Occipital lobe (tissue), 2 donors: Measurements from ENCODE around the gene LCA5L. TPM values are rescaled to one million over a fixed set of nuclear protein-coding genes. Genes with fewer than 3 reads are reported as not detected.
"Not testable (repeated sequence)": the region's sequence is repeated elsewhere in the genome, so short reads cannot be mapped to it uniquely, and the experiment has no call there.

Experiments used
- DNase-seq: peaks from one replicate; lab custom pipeline; 2025; lab: John Stamatoyannopoulos, UW
- total RNA-seq: library from RNA; depleted of rRNA; stranded (reverse); fragments of >200 nt; gene quantifications from one replicate; pipeline ENCODE4 v1.2.3, GENCODE V29; 2014

Gene LCA5L
- total RNA-seq, 1 donor from 2014 or later, result not detected

DNA sequence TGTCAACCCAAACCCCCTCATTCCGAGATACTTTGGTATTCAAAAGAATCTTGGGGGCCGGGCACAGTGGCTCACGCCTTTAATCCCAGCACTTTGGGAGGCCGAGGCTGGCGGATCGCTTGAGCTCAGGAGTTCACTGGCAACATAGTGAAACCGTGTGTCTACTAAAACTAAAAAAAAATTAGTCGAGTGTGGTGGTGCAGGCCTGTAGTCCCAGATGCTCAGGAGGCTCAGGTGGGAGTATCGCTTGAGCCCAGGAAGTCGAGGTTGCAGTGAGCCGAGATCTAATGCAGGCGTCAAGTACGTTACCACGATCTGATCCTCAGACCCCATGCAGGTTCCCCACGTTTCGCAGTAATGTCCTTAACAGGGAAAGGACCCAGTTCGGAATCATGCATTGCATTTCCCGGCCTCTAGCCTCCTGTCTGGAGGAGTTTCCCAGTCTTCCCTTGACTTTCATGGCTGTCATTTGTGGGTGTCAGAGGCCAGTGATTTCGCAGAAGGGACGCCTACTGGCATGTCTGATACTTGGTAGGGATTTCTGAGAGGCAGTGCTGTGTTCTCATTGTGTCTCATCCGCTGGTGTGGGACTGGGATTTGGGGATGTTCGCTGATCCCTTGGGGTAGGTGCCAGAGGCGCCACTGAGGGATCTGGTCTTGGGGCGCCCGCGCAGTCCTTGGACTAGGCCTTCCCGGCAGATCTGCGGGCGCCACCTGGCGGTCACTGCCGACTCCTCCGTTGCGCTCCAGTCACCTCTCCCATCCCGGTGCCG is 57.4 kb downstream of the LCA5L start:
- peak; percentile 79 for DNase-seq

DNA sequence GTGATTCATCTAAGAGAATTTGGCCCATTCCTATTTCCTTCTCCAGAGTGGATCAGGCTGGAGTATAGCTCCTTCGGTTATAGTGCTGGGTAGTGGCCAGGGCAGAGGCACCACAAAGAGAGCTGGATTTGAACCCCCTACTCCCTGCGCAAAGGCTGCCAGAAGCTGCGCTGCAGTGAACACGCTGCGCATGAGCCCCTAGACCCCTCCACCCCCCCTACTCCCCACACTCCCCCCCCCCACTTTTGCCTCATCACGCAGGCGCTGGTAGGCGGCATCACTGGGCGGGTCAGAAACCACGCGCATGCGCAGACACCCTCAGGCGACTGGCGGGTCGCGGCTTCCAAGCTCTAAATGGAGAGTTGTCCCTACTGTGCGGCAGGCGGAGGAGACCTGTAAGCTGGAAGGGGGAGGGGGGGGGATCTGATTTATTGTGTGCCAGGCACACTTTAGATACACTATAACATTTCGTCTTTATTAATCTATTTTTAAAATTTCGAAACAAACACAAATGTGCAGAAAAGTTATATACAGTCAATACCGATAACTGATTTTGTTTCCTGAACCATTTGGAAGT is 58.0 kb downstream of the LCA5L start:
- DNase-seq, result peak; percentile 80

DNA sequence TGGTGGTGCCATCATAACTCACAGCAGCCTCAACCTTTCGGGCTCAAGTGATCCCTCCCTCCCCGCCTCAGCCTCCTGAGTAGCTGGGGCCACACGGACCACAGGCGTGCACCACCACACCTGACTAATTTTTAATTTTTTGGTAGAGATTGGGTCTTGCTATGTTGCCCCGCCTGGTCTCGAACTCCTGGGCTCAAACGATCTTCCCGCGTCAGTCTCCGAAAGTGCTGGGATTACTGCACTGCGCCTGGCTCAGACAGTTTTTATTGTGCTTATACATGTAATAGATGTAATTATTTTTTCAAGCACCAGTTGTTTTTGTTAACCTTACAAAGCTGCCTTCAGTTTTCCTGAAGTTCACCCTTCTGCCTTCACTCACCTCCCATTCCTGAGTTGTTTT is 58.7 kb downstream of the LCA5L start:
- DNase-seq, result no peak

DNA sequence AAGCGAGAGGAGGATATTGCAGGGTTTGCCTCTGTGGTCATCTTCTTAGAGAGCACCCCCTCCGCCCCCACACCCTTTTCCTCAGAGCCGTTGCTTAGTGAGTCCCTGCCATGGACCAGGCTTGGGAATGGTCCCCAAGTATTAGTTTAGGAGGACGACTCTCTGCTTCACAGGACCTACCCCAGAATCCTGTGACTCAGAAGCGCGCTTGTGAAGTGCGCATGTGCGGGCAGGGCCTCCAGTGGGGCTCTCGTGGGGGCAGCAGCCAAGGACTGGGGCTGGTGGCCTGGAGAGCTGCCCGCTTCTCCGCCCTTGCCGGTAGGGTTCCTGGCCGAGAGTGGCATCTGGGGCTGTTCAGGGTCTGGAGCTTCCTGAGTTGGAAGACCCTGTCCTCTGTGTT is 59.4 kb downstream of the LCA5L start:
- peak; percentile 14 for DNase-seq

DNA sequence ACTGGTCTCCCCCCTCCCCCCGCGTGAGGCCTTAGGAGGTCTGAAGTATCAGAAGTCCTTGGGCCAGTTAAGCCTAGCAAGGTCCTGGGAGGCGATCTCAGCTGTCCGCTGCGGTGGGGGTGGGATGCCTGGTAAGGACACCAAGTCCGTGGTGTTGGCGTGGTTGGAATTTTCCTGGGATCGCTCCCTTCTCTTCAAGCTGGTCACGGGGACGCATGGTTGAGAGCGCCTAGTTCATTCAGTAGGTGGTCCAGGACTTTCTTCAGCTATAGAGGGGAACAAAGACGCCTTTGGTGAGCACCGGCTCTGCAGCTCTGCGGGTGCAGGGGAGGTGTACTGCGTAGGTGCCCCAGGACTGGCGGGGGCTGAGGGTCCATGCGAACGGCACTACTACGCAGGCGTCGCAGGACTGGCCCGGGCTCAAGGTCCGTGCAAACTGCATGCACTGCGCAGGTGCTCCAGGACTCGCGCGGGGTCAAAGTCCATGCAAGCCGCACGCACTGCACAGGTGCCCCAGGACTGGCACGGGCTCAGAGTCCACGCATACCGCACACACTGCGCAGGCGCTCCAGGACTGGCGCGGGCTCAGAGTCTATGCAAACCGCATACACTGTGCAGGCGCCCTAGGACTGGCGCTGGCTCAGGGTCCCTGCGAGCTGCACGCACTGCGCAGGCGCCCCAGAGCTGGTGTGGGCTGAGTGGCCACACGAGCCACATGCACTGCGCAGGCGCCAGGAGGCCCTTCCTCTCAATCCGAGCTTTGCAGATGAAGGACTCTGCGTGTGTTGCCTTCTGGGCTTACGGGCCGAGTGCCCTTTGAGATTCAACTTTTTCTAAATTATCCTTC is 60.1 kb downstream of the LCA5L start:
- DNase-seq, result peak; percentile 74

DNA sequence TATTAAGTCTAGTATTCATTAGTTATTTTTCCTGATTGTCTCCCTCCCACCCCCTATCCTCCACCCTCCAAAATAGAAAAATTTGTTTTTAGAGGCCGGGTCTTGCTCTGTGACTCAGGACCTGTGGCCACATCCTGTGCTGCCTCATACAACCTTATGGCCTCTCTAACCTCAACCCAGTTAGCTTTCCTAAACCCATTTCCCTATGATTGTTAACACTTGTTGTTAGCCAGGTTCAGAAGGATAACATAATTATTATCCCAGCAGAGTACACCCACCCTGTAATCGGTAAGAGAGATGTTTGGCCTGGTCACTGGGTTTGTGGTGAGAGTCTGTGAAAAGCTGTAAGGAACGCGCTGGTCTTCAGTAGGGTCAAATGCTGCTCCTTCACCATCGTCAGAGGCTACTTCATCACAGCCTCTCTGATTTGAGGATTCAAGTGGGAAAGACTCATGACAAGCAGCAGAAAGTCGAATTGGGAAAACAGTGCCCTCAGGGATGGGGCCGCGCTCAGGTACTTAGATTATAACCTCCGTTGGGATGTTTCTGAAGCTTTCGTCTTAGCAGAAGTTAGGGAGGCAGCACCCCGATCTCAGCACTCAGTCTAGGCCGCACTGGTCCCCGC is 60.8 kb downstream of the LCA5L start:
- DNase-seq, result no peak

DNA sequence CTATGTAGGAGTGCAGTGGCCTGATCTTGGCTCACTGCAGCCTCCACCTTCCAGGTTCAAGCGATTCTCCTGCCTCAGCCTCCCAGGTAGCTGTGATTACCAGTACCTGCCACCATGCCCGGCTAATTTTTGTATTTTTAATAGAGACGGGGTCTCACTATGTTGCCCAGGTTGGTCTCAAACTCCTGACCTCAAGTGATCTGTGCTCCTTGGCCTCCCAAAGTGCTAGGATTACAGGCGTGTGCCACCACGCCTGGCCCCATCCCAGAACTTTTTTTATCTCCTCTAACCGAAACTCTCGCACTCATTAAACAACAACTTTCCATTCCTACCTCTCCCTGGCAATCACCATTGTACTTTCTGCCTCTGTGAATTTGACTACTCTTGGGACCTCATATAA is 63.5 kb downstream of the LCA5L start:
- not testable (repeated sequence) for DNase-seq

DNA sequence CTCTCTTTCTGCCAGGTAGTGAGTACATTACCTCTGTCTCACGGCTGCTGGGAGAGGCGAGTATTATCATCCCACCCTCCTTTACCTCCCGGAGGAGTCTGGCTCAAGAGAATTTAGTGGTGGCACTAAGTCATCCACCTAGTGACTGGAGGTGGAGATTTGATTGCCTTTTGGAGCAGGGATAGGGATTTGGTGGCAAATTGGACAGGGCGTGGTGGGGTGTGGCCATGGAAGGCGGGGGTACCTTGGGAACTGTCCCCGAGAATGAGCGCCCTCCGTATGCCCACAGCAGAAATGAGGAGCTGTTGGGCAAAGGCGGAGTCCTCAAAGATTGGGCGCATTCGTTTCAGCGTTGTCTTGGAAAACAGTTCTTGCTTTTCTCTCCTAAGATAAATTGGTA is 64.6 kb downstream of the LCA5L start:
- no peak for DNase-seq

DNA sequence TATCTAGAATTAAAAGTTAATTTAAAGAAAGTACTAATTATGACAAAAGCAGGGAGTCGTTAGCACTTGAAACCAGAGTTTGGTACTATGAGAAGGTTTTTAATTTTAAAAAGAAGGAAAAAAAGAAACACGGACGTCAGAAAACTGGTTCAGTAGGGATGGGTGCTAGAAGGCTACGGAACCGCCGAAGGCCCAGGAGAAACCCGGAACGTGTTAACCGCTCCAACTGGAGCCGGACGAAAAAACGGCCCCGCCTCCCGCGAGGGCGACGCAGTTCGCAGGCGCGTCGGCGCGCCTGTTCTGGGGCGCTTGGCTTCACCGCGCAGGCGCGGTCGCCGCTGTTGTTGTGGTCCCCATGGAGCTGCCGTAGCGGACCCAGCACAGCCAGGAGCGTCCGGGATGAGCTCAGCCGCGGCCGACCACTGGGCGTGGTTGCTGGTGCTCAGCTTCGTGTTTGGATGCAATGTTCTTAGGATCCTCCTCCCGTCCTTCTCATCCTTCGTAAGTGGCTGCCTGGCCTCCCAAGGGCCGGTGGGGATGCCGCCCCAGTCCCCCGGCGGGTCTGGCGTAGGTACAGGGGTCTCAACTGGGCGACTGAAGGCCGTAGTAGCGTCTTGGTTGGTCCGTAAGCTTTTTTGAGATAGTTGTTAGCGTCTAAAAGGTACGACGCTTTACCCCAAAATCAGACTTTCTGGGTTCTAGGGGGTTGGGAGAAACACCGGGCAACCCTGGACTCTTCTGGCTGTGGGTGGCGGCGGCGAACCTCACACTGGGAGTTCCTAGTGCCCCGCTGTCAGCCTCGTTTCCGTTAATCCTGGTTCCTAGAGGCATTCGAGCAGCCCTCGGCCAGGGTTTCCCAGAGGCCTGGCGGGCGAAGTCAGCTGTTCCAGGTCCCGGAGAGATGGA is 65.3 kb downstream of the LCA5L start:
- DNase-seq, result peak; percentile 93

DNA sequence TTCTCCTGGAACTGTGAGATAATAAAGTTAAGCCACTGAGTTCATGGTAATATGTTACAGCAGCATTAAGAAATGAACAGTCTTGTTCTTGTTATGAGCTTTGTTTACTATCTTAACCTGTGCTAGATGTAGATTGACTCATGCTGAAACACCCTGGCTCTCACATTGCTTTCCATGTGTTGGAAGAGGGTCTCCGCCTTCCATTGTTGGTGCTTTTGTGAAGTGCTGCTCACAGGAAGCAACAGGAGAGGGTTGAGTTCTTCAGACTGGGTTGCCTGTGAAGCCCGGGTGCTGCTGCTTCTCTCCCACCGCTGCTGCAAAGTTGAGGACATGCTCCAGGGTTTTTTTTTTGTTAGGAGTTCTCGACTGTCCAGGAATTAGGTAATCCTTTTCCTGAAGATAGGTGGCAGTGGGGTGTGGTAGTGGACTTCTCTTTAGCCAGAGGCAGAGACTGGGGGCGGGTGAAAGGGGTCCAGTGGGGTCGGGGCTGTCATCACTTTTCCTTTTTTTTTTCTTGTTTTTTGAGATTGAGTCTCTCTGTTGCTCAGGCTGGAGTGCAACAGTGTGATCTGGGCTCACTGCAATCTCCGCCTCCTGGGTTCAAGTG is 68.0 kb downstream of the LCA5L start:
- no peak for DNase-seq

DNA sequence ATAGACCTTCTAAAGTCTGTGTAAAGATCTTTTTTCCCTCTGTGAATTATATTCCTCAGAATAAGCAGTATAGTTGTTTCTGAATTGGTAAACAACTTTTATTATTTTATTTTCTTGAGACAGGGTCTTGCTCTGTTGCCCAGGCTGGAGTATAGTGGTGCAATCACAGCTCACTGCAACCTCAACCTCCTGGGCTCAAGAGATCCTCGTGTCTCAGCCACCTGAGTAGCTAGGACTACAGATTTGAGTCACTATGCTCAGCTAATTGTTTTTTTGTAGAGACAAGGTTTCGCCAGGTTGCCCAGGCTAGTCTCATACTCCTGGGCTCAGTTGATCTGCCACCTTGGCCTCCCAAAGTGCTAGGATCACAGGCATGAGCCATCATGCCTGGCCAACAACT is 70.1 kb downstream of the LCA5L start:
- DNase-seq, result no peak

DNA sequence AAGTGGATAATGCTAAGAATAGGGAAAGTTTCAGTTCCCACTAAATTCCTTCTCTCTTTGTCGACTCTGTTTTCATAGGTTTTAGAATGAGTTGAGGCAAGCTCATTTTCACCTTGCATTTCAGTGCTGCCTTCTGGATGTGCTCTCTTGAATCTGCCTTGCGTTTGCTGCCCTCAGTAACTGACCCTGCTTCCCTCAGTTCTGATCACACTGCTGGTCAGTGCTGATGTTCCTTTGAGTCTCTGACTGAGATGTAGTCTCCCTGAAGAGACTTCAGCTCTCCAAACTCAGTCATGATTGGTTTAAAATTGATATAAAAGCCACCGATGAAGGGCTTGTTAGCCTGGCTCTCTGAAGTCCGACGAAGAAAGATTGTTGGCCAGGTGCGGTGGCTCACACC is 71.5 kb downstream of the LCA5L start:
- DNase-seq, result no peak

DNA sequence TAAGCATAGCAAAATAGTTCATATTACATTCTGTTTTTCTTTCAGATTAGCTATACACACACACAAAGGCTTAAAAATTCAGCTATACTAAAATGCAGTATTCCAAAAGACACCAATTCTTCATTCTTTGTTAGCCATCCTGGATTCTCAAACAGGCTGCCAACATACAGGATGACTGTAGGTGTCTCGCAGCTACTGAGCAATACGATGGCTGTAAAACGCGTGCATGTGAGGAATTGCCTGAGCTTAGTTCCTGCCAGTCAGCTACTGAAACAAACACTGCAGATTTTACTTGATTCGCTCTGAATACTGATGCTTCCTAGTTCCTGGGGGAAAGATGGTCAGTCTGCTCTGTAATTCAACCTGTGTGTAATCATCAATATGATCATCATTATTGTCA is 71.9 kb downstream of the LCA5L start:
- DNase-seq, result no peak

DNA sequence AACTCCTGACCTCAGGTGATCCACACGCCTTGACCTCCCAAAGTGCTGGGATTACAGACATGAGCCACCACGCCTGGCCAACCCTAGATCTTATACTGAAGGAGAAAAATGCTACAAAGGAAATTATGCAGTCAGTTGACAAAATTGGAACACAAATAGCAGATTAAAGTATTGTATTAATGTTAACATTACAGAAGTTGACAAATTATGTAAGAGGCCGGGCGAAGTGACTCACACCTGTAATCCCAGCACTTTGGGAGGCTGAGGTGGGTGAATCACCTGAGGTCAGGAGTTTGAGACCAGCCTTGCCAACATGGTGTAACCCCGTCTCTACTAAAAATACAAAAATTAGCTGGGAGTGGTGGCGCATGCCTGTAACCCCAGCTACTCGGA is 75.7 kb downstream of the LCA5L start:
- not testable (repeated sequence) for DNase-seq

DNA sequence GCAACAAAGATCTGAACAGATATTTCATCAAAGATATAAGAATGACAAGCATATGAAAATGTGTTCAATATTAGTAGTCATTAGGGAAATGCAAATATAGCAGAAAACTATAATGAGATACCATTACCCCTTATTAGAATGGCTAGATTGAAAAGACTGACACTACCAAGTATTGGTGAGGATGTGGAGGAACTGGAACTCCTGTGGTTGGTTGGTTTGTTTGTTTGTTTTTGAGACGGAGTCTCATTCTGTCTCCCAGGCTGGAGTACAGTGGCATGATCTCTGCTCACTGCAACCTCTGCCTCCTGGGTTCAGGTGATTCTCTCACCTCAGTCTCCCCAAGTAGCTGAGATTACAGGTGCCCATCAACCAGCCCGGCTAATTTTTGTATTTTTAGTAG is 77.8 kb downstream of the LCA5L start:
- no peak for DNase-seq

DNA sequence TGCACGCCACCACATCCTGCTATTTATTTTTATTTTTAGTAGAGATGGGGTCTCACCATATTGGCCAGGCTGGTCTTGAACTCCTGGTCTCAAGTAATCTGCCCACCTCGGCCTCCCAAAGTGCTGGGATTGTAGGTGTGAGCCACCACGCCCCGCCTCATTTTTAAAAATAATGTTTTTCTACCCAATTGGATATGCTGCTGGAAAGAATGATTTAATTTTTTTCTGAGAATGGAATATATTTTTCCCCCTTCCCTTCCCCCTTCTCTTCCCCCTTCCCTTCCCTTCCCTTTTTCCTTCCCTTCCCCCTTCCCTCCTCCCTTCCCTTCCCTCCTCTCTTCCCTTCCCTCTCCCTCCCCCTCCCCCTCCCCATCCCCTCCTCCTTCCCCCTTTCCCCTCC is 79.0 kb downstream of the LCA5L start:
- DNase-seq, result no peak

DNA sequence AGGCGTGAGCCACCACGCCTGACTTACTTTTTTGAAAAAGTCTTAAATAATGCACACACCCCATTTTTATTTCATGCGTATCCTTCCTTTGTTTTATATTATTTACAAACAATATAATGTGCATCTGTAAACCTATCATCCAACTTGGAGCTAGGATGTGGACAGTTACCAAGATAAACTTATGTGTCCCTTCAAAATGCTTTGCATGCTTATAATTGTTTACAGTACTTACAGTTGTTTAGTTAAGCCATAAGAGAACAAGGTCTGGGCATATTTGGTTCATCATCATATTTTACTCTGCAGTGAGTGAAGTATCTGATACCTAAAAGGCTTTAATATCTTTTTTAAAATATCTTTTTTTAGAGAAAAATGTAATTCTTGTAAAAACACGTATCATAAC is 80.6 kb downstream of the LCA5L start:
- DNase-seq, result no peak

DNA sequence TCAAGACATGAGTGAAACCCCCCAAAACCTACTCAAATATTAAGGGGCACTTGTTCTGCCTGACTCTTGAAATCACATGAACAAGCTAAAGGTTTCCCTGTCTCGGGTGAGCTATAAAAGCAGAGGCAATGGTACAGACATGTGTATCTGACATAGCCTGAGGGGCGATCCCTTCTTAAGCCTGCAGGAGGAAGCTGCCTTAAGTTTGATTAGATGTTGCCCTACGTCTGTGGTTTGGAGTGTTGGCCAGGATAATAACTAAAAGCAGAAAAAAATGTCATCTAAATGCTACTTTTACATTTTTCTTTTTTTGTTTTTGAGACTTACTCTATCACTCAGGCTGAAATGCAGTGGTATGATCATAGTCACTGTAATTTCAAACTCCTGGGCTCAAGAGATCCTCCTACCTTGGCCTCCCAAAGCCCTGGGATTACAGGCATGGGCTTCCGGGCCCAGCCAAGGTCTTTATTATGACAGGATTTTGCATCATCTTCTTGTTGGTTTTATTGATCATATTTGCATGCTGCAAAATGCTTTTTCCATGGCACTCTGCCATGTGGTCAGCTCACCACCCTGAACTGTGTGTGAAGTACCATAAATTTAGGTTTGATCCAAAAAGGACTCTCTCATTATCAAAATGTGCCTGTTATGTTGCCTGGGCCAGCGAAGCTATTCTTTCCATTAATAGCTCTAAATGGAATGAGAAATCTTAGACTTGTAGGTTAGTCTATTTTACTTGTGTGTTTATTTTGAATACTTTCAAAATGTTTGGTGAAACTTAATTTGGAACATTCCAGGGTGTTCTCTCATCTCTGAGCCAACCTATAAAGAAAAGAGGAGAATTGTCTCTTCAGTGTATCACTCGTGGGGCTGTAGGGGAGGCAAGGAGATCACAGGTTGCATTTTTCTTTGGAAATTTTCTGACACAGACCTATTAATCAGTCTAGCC is 81.7 kb downstream of the LCA5L start:
- no peak for DNase-seq

DNA sequence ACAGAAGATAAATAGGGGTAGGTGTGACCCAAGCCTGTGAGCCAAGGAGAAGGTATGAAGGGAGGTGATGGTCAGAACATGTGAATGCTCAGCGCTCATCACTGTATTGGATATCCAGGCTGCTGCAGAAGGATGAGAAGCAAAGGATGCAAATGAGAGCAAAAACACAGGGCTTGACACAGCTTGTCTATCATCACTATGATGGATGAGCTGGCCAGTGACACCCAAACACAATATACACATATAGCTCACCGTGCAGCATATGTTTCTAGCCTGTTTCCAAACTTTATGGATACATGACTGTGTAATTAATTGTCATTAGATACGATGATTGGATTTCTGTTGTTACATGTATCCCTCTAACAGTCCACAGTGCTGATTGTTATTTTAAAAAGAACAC is 82.8 kb downstream of the LCA5L start:
- DNase-seq, result no peak
